HT-29 (cell line): ENCODE results near the gene KLHL11. TPM values are rescaled to one million over a fixed set of nuclear protein-coding genes. Genes with fewer than 3 reads are reported as not detected.
A peak's percentile ranks its signal among the peaks of the same experiment; 100 is the strongest.
"Not testable (repeated sequence)": the region's sequence is repeated elsewhere in the genome, so short reads cannot be mapped to it uniquely, and the experiment has no call there.

ENCODE experiments used
- DNase-seq: peaks from one replicate; pipeline ENCODE4 v3.0.0-alpha.2; 2015; ENCODE audit warnings: low spot score
- total RNA-seq: library from RNA; depleted of rRNA; stranded (reverse); fragments of >200 nt; shearing (Covaris generic); gene quantifications from 2 replicates; pipeline ENCODE4 v1.2.3, GENCODE V29; 2014

The KLHL11 gene
- total RNA-seq, 1 experiment from 2014 or later: 25.1 TPM

DNA sequence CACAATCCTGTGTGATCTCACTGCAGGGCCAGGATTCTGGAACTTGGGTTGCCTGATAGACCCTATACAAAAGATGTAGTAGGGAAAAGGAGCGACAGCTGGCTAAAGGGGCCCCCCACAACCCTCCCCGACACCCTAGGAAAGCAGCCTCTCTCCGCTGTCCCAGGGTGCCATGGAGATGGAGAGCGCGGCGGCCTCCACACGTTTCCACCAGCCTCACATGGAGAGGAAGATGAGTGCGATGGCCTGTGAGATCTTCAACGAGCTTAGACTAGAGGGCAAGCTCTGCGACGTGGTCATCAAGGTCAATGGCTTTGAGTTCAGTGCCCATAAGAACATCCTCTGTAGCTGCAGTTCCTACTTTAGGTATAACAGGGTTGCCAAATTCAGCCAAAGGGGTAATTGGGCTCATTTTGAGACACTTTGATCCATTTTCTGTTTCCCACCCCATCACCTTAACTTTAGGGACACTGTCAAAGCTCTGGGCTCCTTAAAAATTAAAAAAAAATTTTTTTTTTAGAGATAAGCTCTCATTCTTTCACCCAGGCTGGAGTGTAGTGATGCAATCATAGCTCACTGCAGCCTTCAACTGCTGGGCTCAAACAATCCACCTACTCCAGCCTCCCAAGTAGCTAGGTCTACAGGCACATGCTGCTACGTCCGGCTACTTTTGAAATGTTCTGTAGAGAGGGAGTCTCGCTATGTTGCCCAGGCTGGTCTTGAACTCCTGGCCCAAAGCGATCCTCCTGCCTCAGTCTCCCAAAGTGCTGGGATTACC, 27.3 kb downstream of the KLHL11 start, which contains the start of gene KLHL10:
Gene KLHL10, plus strand, starts transcription at position 65 of the 778 bp plus-strand sequence. Its CDS starts 108 bp downstream, at position 173.
- DNase-seq: no peak

GRCh38 chr17:41836550-41837196, 28.6 kb downstream of the KLHL11 start:
- DNase-seq: no peak

- peak; percentile 25 for DNase-seq
Measured at GRCh38 chr17:41835800-41836549, 29.2 kb downstream of the KLHL11 start, which contains the start of gene NT5C3B. Gene NT5C3B (minus strand): TSS chr17:41836232. CDS start chr17:41836193, 39 bp downstream.

DNA sequence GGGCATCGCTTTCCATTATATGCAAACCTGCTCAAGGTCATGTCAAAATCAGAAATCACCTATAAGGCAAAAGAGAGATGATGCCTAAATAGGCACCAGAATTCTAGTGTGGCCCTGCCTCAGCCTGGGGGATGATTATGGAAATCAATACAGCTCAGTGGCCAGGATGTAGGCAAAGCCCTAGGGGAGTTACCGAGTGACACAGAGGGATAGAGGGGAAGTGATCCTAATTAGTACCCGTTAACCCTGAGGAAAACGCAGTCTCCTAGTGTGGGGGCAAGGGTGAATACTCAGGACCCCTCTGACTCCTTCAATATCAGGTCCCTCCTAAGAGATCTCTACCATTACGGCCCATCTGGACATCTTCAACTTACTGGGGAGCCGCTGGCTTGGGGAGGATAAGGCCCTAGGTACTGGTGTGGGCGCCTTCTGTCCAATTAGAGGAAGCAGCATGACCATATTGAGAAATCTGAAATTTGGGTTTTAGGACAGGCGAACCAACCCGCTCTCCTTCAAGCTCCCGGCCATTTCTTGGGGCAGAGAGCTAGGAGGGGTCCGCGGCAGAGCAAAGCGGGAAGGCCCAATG, 29.9 kb downstream of the KLHL11 start:
- DNase-seq: no peak

DNA sequence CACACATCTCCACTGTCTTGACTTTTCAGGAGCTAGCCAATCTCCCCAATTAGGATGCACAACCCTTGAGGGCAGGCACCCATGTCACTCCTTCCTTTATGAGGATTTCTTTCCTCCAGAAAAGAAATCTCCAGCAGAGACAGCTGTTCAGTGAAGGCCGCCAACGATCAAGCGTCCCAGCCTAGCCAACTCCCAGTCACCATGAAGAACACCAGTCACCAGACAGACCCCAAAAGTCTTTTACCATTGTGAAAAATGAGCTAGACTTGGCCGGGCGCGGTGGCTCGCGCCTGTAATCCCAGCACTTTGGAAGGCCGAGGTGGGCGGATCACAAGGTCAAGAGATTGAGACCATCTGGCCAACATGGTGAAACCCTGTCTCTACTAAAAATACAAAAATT, 35.3 kb downstream of the KLHL11 start:
- not testable (repeated sequence) for DNase-seq

GRCh38 chr17:41825175-41825845, 39.9 kb downstream of the KLHL11 start:
- DNase-seq: no peak

DNA sequence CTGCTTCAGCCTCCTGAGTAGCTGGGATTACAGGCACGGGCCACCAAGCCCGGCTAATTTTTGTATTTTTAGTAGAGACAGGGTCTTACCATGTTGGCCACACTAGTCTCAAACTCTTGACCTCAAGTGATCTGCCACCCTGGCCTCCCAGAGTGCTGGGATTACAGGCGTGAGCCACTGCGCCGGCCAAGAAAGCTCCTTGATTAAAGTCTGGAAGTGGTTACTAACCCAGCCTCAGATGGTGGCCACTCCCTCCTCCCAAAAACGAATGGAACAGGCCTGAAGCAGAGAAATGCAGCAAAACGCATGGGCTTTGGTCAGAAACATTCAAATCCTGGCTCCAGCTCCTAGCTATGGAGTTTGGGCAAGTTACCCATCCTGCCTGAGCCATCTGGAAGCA, 41.1 kb downstream of the KLHL11 start:
- no peak for DNase-seq

- no peak for DNase-seq
Measured at GRCh38 chr17:41823580-41823979, 41.6 kb downstream of the KLHL11 start.

GRCh38 chr17:41823141-41823524, 42.1 kb downstream of the KLHL11 start:
- no peak for DNase-seq

DNA sequence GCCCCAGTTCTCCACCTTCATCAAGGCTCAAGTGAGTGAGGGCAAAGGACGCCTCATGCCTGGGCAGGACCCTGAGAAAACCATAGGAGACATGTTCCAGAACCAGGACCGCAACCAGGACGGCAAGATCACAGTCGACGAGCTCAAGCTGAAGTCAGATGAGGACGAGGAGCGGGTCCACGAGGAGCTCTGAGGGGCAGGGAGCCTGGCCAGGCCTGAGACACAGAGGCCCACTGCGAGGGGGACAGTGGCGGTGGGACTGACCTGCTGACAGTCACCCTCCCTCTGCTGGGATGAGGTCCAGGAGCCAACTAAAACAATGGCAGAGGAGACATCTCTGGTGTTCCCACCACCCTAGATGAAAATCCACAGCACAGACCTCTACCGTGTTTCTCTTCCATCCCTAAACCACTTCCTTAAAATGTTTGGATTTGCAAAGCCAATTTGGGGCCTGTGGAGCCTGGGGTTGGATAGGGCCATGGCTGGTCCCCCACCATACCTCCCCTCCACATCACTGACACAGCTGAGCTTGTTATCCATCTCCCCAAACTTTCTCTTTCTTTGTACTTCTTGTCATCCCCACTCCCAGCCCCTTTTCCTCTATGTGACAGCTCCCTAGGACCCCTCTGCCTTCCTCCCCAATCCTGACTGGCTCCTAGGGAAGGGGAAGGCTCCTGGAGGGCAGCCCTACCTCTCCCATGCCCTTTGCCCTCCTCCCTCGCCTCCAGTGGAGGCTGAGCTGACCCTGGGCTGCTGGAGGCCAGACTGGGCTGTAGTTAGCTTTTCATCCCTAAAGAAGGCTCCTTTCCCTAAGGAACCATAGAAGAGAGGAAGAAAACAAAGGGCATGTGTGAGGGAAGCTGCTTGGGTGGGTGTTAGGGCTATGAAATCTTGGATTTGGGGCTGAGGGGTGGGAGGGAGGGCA, 42.7 kb downstream of the KLHL11 start:
- no peak for DNase-seq

GRCh38 chr17:41821776-41822175, 43.4 kb downstream of the KLHL11 start:
- DNase-seq: no peak

DNA sequence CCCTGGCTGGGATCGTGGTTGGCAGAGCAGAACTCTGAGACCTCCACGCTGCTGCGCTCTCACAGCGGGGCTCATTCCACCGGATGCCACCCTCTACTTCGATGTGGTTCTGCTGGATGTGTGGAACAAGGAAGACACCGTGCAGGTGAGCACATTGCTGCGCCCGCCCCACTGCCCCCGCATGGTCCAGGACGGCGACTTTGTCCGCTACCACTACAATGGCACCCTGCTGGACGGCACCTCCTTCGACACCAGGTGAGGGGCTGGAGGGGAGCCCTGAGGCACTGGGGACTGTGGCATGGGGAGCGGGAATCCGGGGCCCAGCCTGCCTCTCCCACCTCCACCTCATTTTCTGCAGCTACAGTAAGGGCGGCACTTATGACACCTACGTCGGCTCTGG, 47.2 kb downstream of the KLHL11 start:
- no peak for DNase-seq

GRCh38 chr17:41816637-41817320, 48.4 kb downstream of the KLHL11 start:
- DNase-seq: no peak

DNA sequence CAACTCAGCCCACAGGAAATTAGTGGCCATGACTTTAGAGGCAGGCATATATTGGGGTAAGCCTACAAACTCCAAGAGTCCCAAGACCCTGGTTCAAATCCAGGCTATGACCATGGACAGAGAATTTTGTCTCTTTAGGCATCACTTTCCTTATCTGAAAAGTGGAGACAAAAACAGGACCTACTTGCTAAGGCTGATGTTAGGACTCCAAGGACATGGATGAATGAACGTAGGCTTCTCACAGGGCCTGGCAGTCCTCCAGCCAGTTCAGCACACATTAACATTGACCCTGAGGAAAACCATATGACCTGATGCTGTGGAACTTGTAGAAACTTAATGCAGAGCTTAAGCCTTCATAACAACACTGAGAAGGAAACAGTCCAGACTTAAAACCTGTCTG, 51.0 kb downstream of the KLHL11 start:
- DNase-seq: no peak

DNA sequence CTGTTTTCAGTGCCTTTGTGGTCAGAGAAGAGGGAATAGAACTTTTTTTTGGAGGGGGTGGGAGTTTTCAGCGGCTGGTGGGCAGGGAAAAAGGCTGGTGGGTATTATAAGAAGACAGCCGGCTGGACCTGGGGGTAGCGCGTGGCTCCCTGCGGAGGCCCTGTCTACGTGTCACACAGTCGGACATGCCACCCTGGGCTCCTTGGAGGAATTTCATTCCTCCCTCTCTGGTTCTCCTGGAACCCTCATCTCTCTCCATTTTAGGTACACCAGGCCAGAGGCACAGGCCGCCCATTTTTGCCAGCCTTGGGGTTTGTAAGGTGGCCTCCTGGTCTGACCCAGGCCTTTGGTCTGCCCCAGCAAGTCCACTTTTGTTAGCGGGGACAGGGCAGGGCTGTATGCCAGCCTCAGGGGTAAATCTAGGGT, 51.5 kb downstream of the KLHL11 start:
- DNase-seq: no peak

DNA sequence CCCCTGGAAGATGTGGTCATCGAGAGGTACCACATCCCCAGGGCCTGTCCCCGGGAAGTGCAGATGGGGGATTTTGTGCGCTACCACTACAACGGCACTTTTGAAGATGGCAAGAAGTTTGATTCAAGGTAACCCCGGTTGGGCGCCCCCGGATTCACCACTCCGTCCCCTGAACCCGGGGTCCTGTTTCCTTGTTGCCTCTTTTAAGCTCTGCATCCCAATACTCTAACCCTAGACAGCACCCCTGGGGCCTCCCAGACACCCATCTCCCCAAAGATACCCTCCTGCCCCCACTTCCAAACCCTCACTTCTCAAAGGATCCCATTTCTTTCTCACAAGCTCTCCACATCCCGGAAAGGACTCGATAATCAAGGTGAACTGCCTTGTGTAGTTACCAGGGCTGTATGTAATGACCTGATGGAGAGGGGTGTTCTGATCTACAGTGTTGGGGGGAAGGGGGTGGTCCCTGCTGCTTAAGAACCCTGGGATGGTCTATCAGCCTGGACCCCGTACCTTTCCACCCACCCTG, 52.0 kb downstream of the KLHL11 start:
- DNase-seq: no peak

DNA sequence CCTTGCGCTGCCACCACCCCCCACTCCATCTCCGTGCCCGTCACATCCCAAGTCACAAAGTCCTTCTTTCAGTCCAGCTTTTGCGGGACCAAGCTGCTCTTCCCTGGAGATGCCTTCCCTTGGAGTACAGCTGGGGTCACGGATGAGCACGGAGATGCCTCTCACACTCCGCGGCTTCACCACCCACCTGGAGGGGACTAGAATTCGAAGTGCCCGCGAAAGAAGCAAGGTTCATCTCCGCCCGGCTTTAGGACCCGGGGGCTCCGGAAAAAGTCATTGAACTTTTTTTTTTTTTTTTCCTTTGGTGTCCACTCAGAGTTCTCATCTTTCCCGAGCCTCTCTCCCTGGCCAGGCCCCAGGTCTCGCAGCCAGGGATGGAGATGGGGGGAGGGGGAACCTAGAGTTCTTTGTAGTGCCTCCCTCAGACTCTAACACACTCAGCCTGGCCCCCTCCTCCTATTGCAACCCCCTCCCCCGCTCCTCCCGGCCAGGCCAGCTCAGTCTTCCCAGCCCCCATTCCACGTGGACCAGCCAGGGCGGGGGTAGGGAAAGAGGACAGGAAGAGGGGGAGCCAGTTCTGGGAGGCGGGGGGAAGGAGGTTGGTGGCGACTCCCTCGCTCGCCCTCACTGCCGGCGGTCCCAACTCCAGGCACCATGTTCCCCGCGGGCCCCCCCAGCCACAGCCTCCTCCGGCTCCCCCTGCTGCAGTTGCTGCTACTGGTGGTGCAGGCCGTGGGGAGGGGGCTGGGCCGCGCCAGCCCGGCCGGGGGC, 52.7 kb downstream of the KLHL11 start, which contains the start of gene FKBP10:
Gene FKBP10, plus strand, starts transcription at position 624 of the 771 bp plus-strand sequence. Its CDS starts 31 bp downstream, at position 655.
- peak; percentile 73 for DNase-seq
